Osteoblast (primary cell): ENCODE data around the gene KAZN. TPM values are rescaled to one million over a fixed set of nuclear protein-coding genes. Genes with fewer than 3 reads are reported as not detected.
"Not testable (repeated sequence)": the region's sequence is repeated elsewhere in the genome, so short reads cannot be mapped to it uniquely, and the experiment has no call there.

Source experiments
- DNase-seq: peaks from one replicate; pipeline ENCODE4 v3.0.0; 2011; ENCODE audit warnings: low spot score, mixed read lengths; ENCODE audit not compliant: insufficient read length; ENCODE audit errors: missing footprints
- H2AFZ ChIP-seq: 2 replicates; pipeline ENCODE4 v1.6.0; 2011; ENCODE audit warnings: mild to moderate bottlenecking, low read length
- H3K27ac ChIP-seq: 2 replicates; pipeline ENCODE4 v1.5.1; 2011; ENCODE audit warnings: mild to moderate bottlenecking, low read depth, low read length, moderate library complexity
- H3K27me3 ChIP-seq: 2 replicates; pipeline ENCODE4 v1.6.0; 2012; ENCODE audit warnings: mild to moderate bottlenecking, control low read depth, inconsistent platforms, low read length, moderate library complexity; ENCODE audit not compliant: insufficient read depth
- H3K36me3 ChIP-seq: 2 replicates; pipeline ENCODE4 v1.5.1; 2011; ENCODE audit warnings: mild to moderate bottlenecking, low read length, control low read depth, moderate library complexity; ENCODE audit not compliant: insufficient read depth
- H3K4me1 ChIP-seq: 2 replicates; pipeline ENCODE4 v1.5.1; 2011; ENCODE audit warnings: mild to moderate bottlenecking, low read length, control low read depth, moderate library complexity; ENCODE audit not compliant: insufficient read depth
- H3K4me2 ChIP-seq: 2 replicates; pipeline ENCODE4 v1.6.0; 2011; ENCODE audit warnings: mild to moderate bottlenecking, low read length; ENCODE audit not compliant: insufficient read depth
- H3K4me3 ChIP-seq: fragments of 200-600 bp; sonication (generic); 3 replicates; pipeline ENCODE4 v1.5.1; 2012; ENCODE audit warnings: mild to moderate bottlenecking, low read length, inconsistent platforms; ENCODE audit not compliant: insufficient read depth
- H3K79me2 ChIP-seq: 2 replicates; pipeline ENCODE4 v1.6.0; 2012; ENCODE audit warnings: mild to moderate bottlenecking, low read length, control low read depth, inconsistent platforms; ENCODE audit not compliant: insufficient read depth
- H3K9me3 ChIP-seq: 2 replicates; pipeline ENCODE4 v1.5.1; 2011; ENCODE audit warnings: low read depth, low read length, control low read depth
- H4K20me1 ChIP-seq: 2 replicates; pipeline ENCODE4 v1.6.0; 2012; ENCODE audit warnings: mild to moderate bottlenecking, low read length, control low read depth; ENCODE audit not compliant: insufficient read depth
- CTCF ChIP-seq: IDR thresholded peaks from 2 replicates; pipeline ENCODE4 v1.5.1; 2011; ENCODE audit warnings: mild to moderate bottlenecking, low read depth, low read length, moderate library complexity; ENCODE audit errors: extremely low read depth
- total RNA-seq: library from RNA; depleted of rRNA; stranded (reverse); fragments of >200 nt; gene quantifications from 2 replicates; pipeline ENCODE4 v1.2.3, GENCODE V29; 2012

KAZN gene
- total RNA-seq, 1 donor: 9.0 TPM

GRCh38 chr1:15134285-15134684, 535.8 kb downstream of the KAZN start:
- no peak overlapping the region for H3K4me2 ChIP-seq
- peaks cover 5% of the 10 kb centered on the region for H3K9me3 ChIP-seq
- no peaks in the 10 kb centered on the region for H3K4me1 ChIP-seq
- no peak overlapping the region for H3K27ac ChIP-seq
- H3K27me3 ChIP-seq: peaks cover 14% of the 10 kb centered on the region
- no peaks in the 10 kb centered on the region for H4K20me1 ChIP-seq
- H3K4me3 ChIP-seq: no peak overlapping the region
- no peak overlapping the region for H2AFZ ChIP-seq
- H3K79me2 ChIP-seq: no peaks in the 10 kb centered on the region
- no peak for DNase-seq
- no peak for TF ChIP-seq CTCF
- H3K36me3 ChIP-seq: no peaks in the 10 kb centered on the region

- H3K36me3 ChIP-seq, H3K79me2 ChIP-seq, H3K9me3 ChIP-seq, H3K4me3 ChIP-seq, H2AFZ ChIP-seq, H3K4me2 ChIP-seq, DNase-seq, H3K27ac ChIP-seq, H3K4me1 ChIP-seq, H4K20me1 ChIP-seq: not testable (repeated sequence)
- H3K27me3 ChIP-seq: peaks cover 14% of the 10 kb centered on the region
These were observed 537.1 kb downstream of the KAZN start for GRCh38 chr1:15135604-15136003.

- Histone ChIP-seq H3K9me3 (no peaks in the 10 kb centered on the region), H3K4me2 (no peak overlapping the region), H3K4me1 (no peaks in the 10 kb centered on the region), H3K27me3 (peaks cover 11% of the 10 kb centered on the region), H3K36me3 (no peaks in the 10 kb centered on the region), H3K4me3 (no peak overlapping the region), H3K79me2 (no peaks in the 10 kb centered on the region), H2AFZ (no peak overlapping the region), H3K27ac (no peak overlapping the region), H4K20me1 (no peaks in the 10 kb centered on the region)
- no peak for TF ChIP-seq CTCF
- DNase-seq: no peak
These were observed 539.3 kb downstream of the KAZN start for GRCh38 chr1:15137809-15138208.

- Histone ChIP-seq H3K27ac (no peak overlapping the region), H4K20me1 (no peaks in the 10 kb centered on the region), H3K4me2 (no peak overlapping the region), H3K4me1 (no peaks in the 10 kb centered on the region), H3K36me3 (no peaks in the 10 kb centered on the region), H2AFZ (no peak overlapping the region), H3K27me3 (peaks cover 4% of the 10 kb centered on the region), H3K9me3 (no peaks in the 10 kb centered on the region), H3K79me2 (no peaks in the 10 kb centered on the region), H3K4me3 (no peak overlapping the region)
- no peak for TF ChIP-seq CTCF
- DNase-seq: no peak
These were observed 541.3 kb downstream of the KAZN start for GRCh38 chr1:15139654-15140350.
